ENCODE measurements around the gene CTNNA3.

Gene CTNNA3

DNA sequence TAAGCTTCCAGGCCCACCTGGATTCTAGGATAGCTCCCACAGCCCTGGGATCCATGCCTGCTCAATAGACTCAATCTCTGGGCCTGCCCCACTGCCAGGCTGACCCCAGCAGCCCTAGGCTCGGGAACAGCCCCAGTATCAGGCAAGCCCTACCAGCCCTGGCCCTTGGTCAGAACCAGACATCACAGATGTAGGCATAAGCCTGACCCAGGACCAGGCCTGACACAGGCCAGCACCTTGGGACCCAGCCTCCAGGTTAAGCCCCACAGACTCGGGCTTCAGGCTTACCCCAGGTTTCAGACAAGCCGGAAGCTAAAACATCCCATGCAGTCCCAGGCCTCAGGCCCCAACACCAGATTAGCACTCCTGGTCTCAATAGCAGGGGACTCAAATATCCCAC is 1046.4 kb downstream of the CTNNA3 start:
- DNase-seq (ENCODE audit: low read depth) = no peak

DNA sequence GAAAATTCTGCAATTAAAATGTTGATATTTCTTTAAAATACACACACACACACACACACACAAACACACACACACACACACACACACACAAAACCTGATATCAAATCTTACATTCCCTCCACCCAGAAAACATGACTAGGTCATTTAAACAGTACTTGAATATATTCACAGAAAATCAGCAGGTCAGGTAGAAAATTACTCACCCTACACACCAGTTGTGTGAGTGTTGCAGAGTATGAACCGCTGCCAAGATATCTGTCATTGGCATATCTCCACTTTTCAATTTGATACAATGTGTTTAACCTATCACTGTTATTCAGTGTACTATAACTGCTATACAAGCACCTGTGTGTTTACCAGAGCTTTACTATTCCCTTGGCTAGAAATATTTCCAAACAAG is 1053.8 kb downstream of the CTNNA3 start:
- no peak for DNase-seq (ENCODE audit: low read depth)

DNA sequence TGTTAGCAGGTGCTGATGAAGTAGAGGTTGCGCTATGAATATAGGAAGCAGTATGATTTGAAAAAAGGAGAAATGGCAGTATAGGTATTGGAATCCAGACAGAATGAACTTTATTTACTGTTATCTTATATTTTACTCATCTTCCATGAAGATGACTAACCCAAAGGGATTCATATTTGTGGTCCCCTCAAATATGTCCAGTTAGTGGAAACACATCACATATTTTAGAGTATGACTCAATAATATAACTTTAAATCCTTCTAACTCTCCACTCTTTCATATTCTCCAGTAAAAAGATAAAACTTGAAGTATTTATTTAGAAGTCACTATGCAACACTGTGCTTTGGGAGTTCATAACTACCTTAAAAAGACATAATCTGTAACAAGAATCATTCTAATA is 1056.6 kb downstream of the CTNNA3 start:
- DNase-seq (ENCODE audit: low read depth) = peak; percentile 84

DNA sequence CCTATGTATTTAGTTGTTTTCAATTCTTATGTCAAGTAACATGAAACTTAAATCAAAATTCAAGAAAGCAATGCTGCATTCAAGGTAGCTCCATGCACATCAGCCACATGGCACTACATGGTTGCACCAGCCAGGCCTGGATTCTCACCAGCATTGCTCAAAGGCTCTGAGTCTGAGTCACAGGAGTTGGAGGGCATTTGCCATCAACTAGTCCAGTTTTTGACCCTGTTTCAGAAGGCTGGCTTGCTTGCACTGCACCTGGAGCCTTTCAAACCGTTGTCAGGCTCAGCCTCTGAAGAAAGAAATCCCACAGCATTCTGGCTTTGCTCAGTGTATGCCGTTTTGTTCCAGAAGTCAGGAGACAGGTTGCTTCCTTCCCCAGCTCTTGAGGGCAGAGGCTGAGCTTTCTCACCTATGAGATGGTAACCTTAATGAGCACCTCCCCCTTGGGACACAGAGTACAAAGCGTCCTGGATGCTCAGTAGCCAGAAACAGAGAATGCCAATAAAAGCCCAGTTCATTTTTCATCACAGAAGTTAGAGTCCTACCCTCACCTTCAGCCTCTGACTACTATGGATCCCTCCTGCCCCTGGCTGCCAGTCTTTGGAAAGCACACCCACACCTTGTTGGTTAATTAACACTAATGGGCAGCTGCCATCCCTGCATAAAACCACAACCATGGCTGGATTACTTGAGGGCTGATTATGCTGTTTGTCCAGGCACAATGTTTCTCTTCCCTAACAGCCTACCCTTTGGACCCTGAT is 1058.5 kb downstream of the CTNNA3 start:
- DNase-seq (ENCODE audit: low read depth) = peak; percentile 52

DNA sequence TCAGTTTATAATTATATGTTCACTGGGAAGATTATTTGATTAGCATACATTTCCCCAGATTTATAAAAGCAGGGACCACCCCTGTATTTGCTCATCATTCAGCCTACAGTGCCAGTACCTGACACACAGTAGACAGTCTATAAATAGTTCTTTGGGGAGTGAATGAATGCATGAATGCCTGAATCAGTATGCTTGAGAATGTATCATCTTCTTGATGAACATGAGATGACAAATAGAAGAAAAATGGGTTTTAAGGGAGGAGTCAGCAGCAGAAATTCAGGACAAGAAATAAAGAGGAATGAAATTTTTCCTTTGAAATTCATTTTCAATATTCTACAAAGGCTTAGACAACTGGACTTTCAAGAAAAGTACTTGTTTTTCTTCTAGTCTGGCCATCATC is 1066.0 kb downstream of the CTNNA3 start:
- peak; percentile 24 for DNase-seq (ENCODE audit: low read depth)

DNA sequence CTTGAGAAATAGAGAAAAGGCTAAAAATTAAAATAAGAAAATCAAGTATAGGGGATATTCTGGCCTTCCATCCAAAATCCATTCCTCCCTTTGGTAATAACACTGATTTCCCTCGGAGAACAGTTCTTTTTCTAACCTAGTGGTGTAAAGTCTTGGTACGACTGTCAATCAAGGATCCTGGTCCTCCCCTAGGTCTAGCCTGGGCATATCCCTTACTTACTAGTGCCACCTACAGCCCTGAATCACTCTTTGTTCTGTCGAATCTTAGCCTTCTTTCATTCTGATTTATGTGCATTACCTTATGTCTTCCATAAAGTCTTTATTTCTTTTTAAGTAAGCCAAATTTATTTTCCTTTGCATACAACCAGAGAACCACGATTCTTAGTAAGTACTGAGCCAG is 1068.8 kb downstream of the CTNNA3 start:
- DNase-seq (ENCODE audit: low read depth) = peak; percentile 47

DNA sequence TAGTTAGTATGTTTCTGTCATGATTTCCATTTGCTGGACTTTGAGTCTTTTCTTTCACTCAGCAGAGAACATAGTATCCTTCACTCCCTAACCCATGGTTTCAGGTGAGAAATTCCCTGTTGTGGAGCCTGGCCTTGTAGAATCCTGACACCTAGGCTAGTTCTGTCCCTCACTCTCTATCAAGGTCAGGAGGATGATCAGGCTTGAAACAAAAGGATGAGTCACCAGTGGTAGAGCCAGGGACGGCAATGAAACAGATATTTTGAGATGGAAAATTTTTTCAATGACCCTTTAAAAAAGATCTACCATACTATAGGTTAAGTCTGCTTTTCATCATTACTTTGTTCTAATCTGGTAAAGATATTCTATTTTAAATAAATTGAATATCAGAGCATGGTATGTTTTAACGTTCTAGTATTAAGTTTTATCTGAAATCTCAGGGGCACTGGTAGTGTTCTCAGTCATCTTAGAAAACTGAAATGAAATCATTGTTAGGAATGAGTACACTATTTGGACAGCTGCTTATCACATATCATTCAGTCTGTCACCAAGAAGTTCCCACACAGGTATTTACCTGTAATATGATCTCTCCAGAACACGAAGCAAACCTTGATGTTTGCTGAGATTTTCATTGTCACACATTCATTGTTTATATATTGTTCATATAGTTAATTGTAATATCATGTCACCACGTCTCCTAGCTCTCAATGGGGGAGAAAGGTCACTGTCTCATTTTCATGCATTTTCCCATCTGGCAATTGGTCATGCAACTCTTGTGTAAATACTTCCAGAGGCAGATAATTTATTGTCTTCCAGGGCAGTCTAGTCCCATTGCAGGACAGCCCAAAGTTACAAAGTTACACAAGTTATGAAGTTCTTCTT is 1070.0 kb downstream of the CTNNA3 start:
- peak; percentile 38 for DNase-seq (ENCODE audit: low read depth)

DNA sequence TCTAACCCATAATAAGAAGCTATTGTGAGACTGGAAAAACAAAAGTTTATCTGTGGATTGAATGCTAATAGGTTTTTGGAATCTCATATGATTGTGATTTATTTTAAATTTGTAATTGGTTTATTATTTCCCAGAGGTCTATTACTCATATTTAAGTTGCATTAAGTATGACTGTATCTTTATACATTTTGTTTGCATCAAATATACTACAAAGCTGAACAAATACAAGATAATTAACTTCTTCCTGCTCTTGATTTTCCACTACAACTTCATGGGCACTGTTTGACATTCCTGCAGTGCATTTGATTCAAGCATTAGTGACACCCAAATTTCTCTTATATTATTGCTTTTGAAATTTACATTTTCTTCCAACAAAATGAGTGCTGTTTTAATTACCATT is 1073.9 kb downstream of the CTNNA3 start:
- DNase-seq (ENCODE audit: low read depth) = no peak

DNA sequence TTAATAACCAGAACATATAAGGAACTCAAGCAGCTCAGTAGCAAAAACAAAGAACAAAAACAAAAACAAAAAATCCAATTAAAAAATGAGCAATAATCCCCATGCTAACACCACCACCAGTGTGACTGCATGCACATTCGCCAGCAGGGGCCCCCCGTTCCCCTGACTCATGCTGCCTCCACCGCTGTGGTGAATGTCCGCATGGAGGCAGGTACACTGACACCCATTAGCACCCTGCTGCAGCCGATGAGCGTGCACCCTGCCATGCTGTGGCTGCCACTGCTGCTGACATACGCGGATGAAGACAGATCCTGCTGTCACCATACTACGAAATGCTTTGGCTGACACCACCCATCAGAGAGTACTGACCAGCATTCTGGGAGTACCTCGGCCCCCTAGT is 1091.8 kb downstream of the CTNNA3 start:
- no peak for DNase-seq (ENCODE audit: low read depth)

DNA sequence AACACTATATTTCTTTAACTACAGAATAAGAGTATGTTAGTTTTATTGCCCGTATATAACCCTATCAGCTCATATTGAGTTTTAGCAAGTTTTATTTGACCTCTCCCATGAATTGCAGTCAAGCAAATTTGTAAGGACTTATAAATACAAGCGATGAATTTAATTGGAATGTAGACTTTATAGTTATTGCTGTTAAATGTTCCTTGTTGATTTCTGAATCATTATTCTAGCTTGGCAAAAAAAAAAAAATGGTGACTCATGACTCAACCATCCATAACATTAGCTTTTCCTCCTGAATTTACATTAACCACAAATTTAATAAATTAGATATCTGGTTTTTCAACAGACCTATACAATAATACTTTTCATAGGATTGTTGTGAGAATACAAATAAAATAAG is 1104.1 kb downstream of the CTNNA3 start:
- peak; percentile 29 for DNase-seq (ENCODE audit: low read depth)

DNA sequence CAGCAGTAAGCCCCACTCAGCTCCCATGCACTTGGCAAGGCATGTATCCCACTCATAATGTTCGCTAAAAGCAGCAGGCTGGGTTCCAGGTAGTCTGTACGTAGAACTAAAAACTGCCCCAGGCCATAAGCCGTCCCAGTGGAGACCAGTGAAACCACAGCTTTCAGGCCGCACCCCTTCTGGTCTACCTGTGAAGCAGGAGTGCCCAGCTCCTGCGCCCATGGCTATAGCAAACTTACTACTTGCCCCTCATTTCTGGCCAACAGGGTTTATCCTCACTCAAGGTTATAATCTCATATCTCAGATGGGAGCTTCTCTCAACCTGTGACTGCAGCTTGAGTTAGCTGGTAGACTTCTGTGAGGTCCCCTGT is 1108.3 kb downstream of the CTNNA3 start:
- DNase-seq (ENCODE audit: low read depth) = no peak

DNA sequence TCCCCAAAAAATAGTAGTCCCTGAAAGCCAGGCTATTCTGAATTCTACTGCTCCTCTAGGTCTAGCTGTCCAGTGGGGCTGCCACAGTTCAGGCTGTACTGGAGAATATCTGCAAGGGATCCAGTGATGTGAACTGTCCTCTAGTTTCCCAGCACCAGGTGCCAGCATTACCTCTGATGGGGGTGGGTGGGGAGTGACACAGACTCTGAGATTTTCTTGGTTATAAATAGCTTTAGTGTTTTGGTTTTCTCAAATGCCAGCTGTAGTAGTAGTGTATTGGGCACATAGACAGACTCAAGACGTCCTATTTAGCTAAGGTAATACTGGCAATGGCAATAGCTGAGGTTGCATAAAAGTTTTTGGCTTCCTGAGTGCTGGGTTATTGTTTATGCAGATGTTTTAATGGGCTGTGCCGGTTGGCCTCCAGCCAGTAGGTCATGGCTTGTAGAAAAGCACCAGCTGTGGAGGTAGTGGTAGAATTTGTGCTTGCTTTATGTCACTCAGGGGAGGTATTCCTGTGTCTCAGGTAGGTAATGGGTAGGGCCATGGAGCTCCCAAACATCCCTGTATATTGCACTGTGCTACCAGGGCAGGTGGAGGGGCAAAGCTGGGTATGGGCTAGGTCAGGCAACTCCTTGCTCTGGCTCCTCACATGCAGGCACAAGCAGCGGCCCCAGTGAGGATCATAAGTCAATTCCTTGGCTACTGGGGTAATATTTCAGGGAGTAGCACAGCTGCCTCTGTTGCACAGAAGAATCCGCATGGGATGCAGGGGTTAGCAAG is 1108.9 kb downstream of the CTNNA3 start:
- DNase-seq (ENCODE audit: low read depth) = no peak

DNA sequence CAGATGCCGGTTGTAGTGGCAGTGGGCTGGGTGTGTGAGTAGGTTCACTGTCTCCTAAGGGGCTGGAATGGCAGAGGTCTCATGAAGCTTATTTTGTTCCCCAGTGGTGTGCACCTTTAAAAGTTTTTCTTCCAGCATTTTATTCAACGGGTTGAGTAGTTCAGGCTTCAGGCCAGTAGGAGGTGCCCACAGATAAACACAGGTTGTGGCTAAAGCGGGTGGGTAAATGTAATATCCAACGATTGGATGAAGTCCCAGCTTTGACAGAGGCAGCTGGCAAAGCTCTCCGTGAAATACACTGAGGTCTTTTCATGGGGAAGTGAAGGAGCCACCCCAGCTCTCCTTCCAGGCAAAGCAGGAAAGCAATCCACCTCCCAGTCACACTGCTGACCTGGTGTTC is 1109.9 kb downstream of the CTNNA3 start:
- peak; percentile 62 for DNase-seq (ENCODE audit: low read depth)

DNA sequence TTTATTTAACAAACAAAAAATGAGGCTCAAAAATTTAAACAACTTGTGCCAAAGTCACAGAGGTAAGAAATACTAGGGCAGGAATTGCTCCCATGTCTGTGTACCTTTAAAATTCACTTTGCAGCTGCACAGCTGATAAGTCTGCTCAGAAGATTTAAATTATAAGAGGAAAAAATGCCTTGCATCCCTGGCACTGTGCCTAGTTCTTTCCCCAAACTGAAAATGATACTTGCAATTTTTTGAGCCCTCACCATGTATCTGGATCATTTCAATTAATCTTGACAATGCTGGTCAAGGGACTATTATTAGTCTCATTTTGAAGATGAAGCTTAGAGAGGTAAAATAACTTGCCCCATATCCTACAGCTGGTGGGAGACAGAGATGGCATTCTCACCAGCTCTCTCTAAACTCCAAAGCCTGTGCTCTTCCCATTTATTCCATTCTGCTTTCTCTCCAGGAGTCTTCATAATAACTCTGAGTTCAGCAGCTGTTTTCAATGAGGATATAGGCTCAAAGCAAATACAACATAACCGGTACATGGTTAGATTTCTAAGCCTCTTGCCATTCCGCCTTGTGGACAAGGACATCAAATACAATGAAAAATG is 1120.6 kb downstream of the CTNNA3 start:
- no peak for DNase-seq (ENCODE audit: low read depth)

DNA sequence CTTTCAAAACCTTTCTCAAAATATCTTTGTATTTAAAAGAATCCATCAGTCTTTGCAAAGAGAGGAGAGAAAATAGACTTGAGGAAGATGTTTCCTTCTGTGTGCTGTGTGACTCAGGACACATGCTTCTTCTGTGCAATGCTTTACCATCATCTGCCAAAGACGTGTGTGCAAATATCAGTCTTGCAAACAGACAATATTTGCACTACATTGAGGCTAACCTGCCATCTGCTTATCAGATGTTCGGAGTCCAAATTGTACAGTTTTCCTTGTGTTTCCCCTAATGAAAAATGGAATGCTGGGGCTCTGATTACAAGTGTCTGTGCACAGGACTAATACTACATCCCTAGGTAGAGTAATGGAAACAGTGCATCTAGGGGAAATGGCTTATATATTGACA is 1123.3 kb downstream of the CTNNA3 start:
- no peak for DNase-seq (ENCODE audit: low read depth)

DNA sequence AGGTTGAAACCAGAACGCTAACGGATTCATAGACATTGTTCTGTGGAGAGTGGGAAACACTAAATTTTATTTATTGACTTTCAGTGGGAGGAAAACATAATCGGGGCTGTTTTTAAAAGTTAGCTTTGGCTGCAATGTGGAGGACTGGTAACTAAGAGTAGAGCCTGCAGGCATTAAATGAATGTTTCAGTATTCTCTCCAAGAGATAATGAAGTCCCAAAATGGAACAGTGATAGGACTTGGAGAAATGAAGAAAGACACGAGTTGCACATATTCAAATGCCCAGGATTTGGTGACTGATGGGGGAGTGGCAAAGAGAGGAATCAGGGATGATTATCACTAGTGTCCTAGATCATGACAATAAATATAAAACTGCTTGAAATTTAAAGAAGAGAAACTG is 1130.0 kb downstream of the CTNNA3 start:
- no peak for DNase-seq (ENCODE audit: low read depth)

DNA sequence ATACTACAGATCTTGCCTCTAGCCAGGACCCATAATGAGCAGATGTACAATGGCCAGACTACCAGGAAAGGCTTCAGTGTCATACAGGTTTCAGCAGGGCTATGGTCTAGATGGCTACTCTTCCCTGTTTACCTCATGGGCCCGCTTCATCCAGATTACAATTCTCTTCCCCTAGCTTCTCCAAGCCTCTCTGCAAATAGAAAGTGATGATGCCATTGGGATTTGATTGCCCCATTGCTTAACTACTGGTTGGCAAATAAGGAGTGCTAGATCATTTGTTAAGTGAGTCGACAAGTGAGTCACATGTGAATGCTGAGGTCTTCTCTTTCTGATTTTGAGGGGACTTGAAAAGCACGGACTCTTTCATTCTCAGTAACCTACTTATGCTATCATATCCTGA is 1131.7 kb downstream of the CTNNA3 start:
- DNase-seq (ENCODE audit: low read depth) = peak; percentile 61

DNA sequence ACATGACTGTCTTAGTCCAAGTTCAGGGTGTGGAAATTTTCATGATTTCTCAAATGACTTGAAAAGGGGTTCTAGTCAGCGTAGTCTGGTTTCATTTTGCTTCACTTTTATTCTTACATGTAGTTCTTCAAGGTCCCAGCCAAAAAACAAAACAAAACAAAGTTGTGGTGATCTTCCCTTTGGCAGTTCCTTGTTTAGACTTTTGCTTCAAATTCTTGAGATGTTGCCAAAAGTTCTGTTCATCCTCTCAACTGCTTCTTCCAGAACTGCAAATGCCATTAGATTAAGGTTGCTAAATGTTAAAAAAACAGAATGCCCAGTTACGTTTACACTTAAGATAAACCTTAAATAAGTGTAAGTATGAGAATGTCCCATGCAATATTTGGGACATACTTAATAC is 1140.9 kb downstream of the CTNNA3 start:
- DNase-seq (ENCODE audit: low read depth) = peak; percentile 42

DNA sequence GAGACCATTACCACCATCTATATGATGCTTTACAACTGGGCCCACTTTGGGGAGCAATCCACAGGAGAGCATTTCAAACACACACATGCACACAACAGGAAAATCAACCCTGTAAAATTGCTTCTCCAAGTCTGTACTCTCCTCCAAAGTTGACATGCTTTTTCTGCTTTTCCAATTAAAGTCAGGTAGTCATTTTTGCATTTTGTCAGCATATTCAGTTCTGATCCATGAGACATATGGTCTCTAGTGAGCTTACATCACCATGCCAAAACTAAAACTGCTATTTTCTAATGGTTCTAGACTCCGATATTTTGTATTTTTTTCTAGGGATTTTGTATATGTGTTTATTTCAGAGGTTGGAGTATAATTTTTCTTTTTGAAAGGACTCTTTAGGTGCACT is 1143.7 kb downstream of the CTNNA3 start:
- no peak for DNase-seq (ENCODE audit: low read depth)

DNA sequence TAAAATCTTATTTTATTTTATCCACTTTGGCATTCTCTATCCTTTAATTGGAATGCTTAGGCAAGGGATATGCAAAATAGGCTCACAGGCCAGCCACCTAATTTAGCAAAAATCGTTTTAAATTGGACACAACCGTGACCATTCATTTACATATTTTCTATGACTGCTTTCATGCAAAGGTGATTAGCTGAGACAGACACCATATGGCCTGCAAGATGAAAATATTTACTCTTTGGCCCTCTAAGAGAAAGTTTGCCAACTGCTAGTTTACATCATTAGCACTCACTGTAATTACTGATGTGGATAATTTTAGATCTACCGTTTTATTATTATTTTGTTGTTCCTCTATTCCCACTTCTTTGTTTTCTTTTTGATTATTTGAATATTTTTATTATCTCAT is 1145.6 kb downstream of the CTNNA3 start:
- DNase-seq (ENCODE audit: low read depth) = no peak

DNA sequence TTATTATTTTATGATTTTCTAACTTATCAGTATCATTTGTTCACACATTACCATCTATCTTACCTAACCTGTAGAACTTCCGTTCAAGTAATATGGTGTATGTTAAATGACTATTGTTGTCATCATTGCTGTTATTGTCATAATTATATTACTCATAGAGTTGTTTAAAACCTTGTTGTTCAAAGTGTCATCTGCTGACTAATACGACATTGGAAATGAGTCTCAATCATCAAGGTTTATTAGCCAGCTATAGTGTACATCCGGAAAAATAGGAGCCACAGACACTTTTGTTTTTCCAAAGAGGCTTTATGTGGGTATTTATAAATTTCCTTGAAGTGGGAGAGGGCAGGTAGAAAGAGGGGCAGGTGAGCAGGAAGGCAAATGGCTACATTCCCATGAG is 1157.1 kb downstream of the CTNNA3 start:
- DNase-seq (ENCODE audit: low read depth) = no peak

DNA sequence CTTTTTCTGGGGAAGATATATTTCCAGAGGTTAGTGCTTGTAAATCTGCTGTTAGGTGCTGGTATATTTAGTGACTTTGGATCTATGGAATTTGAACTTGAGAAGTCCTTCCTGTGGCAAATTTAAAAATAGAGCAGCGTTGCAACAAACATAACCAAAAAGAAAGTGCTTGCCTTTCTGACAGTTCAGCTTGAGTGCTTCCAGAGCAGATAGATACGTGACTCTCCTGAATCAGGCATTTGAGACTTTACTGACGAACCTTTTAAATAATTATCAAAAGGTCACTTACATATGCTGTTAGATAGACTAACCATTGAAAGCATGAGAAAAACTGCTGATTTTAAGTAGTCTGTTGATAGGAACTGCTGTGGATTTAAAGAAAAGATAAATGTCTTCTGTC is 1157.6 kb downstream of the CTNNA3 start:
- DNase-seq (ENCODE audit: low read depth) = peak; percentile 19

Data from amniotic epithelial cell (primary cell).